ENCODE measurements around the gene CCR8. TPM values are rescaled to one million over a fixed set of nuclear protein-coding genes. Genes with fewer than 3 reads are reported as not detected.
"Not testable (repeated sequence)": the region's sequence is repeated elsewhere in the genome, so short reads cannot be mapped to it uniquely, and the experiment has no call there.

CCR8 gene
- total RNA-seq, 1 experiment from 2014 or later, result not detected

DNA sequence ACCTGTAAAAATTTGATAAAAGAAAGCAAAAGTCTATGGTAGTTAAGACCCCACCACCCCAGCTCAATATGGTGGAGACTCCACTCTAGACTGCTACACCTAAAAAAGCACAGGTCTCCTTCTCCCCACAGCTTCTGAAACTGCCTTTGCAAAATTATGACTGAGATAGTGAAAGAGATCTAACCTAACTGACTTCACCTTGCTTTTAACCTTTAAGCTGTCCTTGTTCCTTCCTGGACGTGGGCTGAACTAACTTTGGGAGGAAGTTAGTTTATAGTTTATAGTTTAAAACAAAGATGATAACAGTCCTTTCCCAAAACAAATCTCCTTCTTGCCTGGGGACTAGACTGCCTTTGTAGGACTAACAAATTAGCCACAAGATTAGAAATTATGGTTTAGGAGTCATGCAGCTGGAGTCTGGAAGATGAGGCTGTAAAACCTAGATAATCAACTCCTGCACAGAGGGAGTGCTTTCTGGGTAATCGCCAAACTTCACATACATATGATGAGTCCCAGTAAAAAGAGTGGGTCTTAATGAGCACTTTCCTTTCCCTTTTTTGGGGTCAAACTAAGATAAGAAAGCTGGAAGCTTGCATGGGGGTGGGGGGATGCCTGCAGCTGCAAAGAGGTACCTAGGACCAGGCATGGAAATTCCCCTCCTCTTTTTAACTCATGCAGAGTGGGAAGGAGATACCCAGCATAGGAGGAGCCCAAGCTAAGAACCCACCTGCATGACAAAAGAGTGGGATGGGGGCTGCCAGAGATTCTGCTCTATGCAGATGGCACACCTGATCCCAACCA lies 17.5 kb downstream of the CCR8 start:
- DNase-seq (ENCODE audit: low spot score), result no peak

DNA sequence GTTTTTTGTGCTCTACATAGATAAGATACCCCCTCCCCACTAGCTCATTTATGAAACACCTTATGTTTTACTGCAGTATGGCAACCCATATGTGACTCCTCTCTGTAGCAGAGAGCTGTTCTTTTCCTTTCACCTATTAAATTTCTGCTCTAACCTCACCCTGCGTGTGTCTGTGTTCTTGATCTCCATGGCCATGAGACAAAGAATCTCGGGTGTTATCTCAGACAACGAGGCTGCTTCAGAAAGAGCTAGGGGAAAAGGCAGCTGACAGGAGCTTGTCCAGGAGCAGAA lies 18.0 kb downstream of the CCR8 start:
- no peak for DNase-seq (ENCODE audit: low spot score)

DNA sequence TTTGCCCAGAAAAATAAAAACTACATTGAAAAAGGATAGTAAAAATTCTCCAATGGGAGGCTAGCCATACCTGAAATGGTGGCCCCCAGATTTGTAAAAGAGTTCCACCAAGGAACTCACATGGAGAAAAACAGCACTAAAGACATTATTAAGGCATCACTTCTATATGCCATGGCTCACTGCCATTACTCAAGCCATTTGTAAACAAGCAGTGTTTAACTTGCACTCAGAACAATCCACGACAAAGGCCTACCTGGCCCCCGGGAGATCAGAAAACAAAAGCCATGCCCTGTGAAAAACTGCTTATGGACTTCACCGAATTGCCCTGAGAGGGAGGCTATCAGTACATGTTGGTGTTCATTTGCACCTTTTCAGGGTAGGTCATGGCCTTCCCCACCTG lies 19.6 kb downstream of the CCR8 start:
- no peak for DNase-seq (ENCODE audit: low spot score)

DNA sequence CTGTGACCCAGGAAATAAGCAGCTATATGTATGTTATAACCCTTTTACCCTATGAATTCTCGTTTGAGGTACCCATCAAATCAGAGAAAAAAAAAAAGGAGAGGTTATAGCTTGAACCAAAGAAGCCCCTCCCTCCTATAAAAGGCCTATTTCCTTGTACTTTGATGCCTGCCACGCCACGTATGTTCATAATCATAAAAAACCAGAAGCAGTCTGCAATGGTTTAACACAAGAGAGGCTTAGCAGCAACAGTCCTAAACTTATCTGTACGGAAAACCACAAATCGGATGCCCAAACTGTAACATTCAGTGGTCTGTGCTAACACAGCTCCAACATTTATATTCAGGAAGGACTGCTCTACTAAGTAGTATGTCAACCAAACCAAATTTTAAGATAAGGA lies 21.2 kb downstream of the CCR8 start:
- no peak for DNase-seq (ENCODE audit: low spot score)

DNA sequence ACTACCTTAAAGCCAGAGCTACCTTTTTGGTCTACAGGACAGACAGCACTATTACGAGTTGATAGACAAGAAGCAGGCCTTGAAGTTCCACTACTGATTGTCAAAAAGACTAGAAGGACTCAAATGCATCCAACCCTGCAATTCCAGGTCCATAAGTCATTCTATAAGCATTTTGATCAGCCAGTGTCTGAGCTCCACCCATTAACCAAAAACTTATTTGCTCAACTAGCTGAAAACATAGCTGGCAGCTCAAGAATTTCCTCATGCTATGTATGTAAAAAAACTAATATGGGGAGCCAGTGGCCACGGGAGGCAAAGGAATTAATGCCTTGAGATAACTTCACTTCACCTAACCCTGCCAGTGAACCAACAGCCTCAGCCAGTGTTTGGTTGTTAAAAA lies 21.6 kb downstream of the CCR8 start:
- DNase-seq (ENCODE audit: low spot score), result not testable (repeated sequence)

GRCh38 chr3:39353168-39353927 lies 23.8 kb downstream of the CCR8 start:
- DNase-seq (ENCODE audit: low spot score), result not testable (repeated sequence)

DNA sequence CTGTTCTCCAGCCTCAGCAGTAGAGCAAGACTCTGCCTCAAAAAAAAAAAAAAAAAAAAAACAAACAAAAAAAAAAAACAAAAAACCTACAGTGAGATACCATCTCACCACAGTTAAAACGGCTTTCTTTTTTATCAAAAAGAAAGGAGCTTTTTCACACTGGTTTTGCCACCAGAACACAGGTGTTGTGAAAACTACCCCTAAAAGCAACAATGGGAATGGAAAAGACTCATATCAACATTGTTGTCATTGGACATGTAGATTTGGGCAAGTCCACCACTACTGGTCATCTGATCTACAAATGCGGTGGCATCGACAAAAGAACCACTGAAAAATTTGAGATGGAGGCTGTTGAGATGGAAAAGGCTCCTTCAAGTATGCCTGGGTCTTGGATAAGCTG lies 28.8 kb downstream of the CCR8 start:
- DNase-seq (ENCODE audit: low spot score), result no peak

DNA sequence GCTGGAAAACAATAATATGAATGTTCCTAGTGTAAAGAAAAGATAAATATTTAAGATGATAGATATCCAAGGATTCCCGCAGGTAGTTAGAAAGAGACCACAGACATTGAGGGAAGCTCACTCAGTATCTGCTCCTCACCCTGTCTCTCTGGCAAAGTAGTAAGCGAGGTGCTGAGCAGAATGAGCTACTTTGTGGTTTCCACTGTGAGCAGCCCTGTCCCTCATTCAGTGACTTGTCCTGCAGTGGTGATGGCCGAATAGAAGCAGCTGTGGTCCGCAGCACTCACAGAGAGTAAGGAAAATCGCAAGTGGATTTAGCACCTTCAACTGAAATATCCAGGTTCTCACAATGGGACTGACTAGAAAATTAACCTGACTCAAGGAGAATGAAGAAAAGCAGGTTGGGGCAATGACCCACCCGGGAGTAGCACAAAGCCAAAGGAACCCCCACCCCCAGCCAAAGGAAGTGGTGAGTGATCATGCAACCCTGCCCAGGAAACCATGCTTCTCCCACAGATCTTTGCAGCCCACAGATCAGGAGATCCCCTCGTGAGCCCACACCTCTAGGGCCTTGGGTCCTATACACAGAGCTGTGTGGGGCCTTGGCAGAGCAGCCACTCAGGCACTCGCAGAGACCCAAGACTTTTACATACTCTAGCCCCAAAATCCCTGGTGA lies 31.9 kb downstream of the CCR8 start:
- no peak for DNase-seq (ENCODE audit: low spot score)

- DNase-seq (ENCODE audit: low spot score), result no peak
Measured at GRCh38 chr3:39362192-39362591, 32.7 kb downstream of the CCR8 start.

GRCh38 chr3:39362812-39363211 lies 33.3 kb downstream of the CCR8 start:
- no peak for DNase-seq (ENCODE audit: low spot score)

GRCh38 chr3:39370450-39370849 lies 40.9 kb downstream of the CCR8 start:
- not testable (repeated sequence) for DNase-seq (ENCODE audit: low spot score)

DNA sequence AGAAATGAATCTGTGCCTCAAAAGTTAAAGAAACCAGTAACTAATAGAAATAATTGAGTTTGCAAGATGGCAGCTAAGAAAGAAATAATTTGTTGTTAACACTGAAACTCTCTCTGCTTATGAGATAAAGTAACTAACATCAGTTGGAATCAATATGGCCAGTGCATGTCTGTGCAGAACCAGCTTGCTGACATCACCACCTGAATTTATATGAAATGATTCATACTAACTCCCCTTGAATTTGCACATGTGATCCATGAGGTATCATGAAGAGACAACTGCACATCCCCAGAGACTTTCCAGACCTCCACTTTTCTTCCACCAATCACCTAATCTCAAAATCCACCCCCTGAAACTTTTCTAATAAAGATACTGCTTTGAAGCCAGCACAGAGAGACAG lies 43.3 kb downstream of the CCR8 start:
- no peak for DNase-seq (ENCODE audit: low spot score)

DNA sequence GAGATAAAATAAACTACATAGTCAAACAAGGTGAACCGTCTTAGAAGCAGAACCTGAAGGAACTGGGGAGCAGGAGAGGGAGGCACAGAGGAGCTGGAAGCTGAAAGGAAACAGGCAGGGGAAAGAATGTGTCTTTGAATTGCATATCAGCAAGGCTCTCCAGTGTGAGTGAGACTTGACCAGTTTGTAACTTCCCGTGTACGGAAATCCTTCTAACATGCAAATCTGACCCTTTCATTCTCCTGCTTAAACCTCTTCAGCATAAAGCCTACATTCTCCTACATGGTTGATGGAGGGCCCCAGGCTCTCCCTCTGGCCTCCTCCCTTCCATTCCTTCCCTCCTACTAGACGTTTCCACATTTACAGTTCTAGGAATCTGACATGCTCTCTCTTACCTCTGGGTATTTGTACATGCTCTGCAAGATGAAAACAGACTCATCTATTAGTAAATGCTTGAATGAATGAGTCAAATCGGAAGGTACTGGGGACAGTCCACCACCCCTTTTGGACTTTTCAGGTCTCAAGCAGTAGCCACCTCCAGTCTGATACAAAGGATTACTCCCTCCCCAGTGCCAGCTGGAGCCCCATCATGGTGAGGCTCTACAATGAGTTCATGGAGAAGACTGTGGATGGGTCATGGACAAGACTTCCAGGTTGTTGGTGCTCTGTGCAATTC lies 47.6 kb downstream of the CCR8 start:
- no peak for DNase-seq (ENCODE audit: low spot score)

- DNase-seq (ENCODE audit: low spot score), result peak; percentile 66
Measured at GRCh38 chr3:39378088-39378487, 48.6 kb downstream of the CCR8 start.

- DNase-seq (ENCODE audit: low spot score), result no peak
Measured at GRCh38 chr3:39378957-39379777, 49.7 kb downstream of the CCR8 start.

DNA sequence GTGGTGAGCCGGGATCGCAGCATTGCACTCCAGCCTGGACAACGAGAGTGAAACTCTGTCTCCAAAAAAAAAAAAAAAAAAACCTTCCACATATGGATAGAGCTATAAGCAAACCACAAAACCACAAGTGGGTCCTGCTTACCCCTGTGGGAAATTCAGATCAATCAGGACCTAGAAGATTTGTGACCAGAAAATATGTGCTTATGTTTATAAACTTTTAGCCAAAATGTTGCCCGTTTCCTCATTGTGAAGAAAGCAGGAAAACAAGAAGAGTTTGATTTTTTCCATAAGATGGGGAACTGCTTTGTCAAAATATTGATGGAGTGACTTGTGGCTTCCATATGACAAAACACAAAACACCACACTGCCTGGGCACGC lies 50.3 kb downstream of the CCR8 start:
- DNase-seq (ENCODE audit: low spot score), result no peak

- no peak for DNase-seq (ENCODE audit: low spot score)
Measured at GRCh38 chr3:39381432-39381831, 51.9 kb downstream of the CCR8 start.

Data from HT-29 (cell line).